NCI-H82 treated with DMSO at 0.1 percent for 48 hours (cell line): Measurements from ENCODE around the gene RASSF5.
A peak's percentile ranks its signal among the peaks of the same experiment; 100 is the strongest.
"Not testable (repeated sequence)": the region's sequence is repeated elsewhere in the genome, so short reads cannot be mapped to it uniquely, and the experiment has no call there.

ENCODE experiments used
- DNase-seq: peaks from one replicate; lab custom pipeline; 2025; ENCODE audit not compliant: unreplicated experiment; lab: John Stamatoyannopoulos, UW

RASSF5 gene

DNA sequence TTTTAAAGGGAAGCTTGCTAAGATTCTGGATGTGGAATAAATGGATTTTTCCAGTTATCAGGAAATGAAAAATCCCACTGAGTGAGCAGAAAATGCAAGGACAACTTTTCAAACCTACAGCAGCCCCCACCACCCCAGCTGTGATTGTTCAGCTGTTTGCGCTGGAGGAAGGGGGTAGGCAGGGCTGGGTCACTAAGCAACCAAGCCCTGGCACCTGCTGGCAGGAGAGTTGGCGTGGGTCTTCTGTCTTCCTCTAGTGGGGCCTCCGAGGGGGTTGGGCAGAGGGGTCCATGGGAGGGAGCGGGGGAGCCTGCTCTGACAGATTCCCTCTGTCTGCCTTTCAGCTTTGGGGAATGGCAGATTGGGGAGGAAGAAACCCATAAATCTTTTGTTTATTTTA lies 59.7 kb downstream of the RASSF5 start:
- no peak for DNase-seq

DNA sequence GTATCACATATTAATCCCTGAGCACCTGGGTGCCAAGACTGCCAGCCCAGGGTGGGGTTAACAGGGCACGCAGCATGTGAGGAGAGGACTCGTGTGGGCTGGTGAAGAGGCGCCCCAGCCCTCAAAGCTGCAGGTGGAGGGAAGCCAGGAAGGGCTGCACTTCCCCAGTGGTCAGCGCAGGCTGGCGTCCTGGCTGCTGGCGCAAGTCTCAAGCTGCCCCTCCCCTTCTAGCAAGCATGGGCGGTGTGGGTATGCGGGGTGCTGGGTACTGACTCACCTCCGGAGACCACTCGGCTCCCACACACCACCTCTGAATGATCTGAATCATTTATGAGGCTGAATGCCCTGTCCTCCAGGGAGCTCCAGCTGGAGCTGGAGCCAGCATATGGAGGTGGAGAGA lies 60.9 kb downstream of the RASSF5 start:
- DNase-seq = no peak

DNA sequence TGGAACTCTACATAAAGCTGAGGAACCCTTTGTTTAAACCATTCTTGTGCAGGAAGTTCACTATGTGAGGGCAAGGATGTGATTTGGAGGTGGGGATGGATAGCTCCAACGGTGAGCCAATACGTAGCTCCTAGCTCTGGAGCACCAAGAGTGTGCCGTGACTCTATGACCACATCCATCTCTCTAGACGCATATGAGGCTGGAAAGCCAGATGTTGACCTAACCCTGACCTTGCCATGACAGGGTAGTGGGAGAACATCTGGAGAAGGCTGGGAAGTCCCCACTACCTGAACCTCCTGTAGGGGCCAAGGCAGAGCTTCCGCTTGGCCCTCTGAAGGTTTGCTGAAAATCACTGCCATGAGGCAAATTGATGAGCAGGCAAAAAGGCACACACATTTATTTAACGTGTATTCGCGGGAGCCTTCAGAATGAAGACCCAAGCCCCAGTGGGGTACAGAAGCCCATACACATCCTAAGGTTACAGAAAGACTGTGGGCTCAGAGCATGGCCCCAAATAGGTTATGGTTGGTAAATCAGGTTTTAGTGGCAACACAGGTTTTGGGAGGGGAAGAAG lies 61.5 kb downstream of the RASSF5 start:
- no peak for DNase-seq

DNA sequence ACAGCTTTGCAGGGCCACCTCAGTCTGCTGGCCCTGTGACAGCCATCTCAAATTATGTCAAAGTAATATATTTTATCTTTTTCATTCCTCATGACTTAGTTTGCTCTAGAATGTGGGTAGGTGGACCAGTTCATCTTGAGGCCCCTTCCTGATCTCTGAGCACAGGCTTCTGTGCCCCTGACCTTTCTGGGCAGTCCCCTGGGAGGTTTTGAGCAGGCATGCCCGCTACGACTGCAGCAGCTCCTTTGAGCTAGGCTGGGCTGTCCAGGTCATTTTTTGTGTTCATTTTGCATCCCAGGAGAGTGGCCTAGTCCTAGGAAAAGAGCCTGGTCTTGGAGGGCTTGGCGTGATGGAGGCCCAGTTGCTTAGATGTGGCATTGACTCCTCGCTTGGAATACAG lies 62.2 kb downstream of the RASSF5 start:
- no peak for DNase-seq

DNA sequence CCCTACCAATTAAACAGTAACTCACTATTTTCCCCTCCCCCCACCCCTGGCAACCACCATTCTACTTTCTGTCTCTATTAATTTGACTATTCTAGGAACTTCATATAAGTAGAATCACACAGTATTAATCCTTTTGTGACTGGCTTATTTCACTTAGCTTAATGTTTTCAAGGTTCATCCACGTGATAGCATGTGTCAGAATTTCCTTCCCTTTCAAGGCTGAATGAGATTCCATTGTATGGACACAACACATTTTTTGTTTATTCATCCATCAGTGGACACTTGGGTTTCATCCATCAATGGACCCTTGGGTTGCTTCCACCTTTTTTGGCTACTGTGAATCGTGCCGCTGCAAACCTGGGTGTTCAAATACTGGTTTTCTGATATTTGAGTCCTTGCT lies 63.2 kb downstream of the RASSF5 start:
- DNase-seq = no peak

DNA sequence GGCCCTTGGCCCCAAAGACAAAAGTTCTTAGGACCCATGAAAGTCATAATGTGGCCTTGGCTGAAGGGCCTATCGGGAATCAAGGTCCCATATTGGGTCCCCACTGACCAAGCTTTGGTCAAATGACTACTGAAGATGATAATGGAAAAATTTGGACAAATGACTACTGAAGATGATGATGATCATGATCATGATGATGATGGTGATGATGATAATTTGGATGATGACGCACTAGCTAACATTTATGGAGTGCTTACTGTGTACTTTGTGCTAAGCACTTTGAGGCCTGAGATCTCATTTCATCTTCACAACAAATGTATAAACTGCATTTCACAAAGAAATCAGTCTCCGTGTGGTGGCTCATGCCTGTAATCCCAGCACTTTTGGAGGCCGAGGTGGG lies 65.5 kb downstream of the RASSF5 start:
- no peak for DNase-seq

DNA sequence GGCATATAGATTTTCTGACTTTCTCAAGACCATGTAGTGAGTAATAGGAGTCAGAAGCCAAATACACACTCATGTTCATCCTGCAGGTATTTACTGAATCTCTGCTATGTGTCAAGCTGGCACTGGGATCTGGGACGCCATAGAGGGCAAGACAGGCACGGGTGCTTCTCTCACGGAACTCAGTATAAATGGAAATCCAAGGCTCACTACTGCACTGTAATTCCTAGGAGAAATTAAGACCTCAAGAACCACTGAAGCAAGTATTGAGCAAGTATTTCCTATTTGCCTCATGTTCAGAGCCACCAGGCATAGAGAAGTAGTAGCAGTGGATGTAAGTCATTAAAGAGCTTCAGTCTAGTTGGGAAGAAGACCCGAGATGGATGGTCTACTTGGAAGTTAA lies 66.0 kb downstream of the RASSF5 start:
- DNase-seq = no peak

DNA sequence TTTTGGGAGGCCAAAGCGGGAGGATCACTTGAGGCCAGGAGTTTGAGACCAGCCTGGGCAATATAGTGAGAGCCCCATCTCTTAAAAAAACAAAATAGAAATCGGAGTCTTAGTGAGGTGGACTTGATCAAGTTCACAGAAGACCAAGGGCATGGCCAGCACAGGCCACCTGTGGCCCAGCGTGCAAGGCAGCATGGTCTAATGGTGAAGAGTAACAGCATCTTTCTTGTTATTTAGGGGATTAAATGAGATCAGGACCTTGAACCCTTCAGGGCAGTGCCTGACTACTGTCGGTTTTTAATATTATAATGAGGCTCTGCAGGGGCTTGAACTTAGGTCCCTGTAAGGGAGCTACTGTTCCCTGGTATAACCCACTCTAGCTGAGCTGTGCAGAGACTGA lies 66.4 kb downstream of the RASSF5 start:
- DNase-seq = no peak

DNA sequence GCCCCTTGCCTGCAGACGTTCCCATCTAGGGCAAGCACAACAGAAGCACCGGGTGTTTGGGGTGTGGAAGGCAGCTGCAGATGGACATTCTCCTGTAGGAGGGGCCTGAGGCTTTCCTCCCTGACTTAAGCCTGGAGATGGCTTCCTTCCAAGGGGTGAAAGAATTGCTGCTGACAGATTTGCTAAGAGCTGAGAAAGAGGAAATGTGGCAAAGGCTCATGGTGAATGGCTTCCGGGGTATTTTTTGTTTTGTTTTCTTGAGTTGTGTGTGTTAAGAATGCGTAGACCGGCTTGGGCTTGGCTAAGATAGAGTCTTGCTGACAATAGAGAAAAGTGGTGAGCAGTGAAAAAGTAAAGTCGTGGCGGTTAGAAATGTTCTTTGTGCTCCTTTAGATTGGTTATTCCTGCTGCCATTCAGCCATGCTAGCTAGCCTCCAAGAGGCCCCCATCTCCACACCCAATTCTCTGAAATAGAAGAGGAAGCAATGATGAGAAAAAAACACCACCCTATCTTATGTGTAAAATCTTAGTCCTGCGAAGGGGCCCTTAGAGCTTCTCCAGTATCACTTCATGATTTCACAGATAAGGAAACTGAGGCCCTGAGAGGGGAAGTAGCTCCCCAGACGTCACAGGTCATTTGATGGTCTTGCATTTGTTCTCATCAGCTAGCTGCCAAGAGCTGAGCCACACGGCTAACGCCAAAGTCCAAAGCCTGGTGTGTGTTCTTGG lies 68.0 kb downstream of the RASSF5 start:
- peak; percentile 43 for DNase-seq

DNA sequence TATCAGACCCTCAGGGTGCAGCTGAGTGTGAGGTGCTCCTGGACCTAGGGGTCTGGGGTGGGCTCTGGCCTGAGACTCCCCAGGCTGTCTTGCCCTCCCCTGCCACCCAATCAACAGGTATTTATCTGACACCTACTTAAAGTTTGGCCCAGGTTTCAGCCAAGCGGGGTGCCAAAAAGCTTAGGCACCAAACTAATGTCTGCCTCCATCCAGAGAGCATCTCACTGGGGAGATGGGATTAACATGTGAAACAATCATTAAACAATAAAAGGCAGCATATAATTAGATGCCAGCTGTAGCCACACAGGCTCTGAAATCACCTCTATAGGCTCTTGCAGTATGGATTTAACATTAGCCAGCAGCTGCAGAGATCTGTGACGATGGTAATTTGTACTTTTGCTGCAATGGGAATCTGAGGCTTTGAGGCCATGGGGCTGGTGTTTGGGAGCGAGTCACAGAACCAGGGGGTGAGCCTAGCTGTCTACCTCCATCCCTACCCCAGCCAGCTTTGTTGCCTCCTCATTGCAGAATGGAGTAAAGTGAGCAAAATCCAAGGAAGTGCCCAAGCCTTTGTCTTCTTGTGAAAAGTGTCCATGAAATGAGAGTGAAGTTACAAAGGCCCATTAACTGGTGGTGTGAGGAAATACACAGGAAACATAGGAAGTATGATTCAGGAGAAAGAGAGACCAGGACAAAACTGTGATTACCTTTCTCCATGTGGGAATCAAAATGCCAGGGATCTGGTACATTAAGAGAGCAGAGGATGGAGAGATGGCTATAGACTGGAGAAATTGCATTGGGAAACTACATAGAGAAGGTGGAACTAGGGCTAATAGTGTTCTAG lies 68.8 kb downstream of the RASSF5 start:
- DNase-seq = no peak

DNA sequence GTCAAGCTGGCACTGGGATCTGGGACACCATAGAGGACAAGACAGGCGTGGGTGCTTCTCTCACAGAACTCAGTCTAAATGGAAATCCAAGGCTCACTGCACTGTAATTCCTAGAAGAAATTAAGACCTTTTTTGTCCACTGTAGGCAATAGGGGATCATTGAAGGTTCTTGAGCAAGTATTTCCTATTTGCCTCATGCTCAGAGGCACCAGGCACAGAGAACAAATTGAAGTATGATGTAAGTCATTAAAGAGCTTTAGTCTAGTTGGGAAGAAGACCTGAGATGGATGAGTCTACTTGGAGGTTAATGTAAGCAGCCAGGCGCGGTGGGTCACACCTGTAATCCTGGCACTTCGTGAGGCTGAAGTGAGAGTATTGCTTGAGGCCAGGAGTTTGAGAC lies 70.3 kb downstream of the RASSF5 start:
- no peak for DNase-seq

DNA sequence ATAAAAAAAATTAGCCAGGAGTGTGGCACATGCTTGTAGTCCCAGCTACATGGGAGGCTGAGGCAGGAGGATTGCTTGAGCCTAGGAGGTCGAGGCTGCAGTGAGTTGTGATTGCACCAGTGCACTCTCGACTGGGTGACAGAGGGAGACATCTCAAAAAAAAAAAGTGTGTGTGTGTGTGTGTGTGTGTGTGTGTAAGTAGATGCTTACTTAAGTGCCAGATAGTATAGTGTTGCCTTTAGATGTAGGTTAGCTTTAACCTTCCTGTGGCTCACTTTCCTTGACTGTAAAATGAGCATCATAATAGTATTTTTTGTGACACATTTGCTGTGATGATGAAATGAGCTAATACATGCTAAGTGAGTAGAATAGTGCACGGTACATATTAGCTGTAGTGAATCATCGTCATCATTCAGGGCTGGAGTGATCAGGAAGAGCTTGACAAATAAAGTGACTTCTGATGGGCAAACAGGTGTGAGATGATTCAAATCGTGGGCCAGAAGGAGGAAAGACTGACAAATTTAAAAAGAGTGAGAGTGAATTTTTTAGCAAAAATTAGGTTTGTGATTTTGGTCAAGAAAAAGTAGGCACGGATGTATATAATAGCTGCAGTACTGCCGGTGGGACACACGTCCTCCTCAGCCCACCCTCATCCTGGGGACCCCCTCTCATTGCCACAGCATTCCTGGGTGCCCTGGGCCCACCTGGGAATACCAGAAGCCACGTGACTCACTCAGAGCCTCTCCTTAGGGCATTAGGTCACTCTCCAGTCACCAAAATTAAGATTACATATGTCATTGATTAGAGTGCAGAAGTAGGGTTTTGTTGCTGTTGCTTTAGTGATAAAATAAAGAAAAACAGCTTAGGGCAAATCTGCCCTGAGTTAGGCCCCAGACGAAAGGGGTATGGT lies 71.0 kb downstream of the RASSF5 start:
- no peak for DNase-seq

DNA sequence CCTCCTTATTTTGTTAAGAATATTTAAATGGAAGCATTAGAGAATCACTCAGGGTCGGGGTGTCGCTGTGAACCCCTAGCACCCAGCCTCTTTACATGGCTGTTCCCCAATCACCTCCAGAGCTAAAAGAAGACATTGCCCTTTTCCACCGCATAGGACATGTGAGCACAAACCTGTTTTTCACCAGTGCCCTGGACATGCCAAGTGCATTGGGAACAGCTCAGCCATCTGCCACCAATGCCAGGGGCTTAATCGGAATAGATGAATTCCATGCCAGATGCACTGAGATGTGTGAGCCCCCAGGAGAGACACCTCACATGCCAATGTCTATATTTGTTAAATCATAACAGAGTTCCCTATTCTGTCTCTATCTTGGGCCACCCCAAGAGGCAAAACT lies 71.6 kb downstream of the RASSF5 start:
- DNase-seq = no peak

DNA sequence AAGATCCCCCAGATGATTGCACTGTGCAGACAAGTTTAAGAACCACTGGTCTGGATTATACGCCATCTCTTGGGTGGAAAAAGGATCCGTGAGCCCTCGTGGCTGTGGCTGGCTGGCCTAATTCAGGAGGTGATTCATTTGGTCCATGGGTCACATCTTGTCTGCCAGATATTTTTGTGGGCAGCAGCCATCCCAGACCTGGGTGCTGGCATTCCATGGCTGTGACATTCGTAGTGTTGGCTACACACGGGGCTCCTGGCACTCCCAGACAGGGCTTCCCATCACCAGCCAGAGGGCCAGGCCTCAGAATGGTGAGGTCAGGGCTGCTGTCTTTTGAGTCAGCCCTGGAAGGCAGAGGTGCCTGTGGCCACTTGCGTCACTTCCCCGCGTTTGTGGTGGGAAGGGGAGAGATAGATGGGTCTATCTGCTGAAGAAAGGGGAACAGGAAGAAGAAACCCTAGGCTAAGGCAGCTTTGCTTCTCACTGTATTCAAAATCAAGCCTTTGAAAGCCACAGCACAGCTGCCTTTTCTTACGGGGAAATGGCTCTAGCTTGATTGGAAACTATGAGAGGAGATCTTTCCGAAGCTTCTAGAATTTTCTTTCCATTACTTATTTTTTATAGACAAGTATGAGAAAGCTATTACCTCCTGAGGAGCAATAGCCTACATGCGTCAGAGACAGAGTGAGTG lies 72.6 kb downstream of the RASSF5 start:
- DNase-seq = no peak

DNA sequence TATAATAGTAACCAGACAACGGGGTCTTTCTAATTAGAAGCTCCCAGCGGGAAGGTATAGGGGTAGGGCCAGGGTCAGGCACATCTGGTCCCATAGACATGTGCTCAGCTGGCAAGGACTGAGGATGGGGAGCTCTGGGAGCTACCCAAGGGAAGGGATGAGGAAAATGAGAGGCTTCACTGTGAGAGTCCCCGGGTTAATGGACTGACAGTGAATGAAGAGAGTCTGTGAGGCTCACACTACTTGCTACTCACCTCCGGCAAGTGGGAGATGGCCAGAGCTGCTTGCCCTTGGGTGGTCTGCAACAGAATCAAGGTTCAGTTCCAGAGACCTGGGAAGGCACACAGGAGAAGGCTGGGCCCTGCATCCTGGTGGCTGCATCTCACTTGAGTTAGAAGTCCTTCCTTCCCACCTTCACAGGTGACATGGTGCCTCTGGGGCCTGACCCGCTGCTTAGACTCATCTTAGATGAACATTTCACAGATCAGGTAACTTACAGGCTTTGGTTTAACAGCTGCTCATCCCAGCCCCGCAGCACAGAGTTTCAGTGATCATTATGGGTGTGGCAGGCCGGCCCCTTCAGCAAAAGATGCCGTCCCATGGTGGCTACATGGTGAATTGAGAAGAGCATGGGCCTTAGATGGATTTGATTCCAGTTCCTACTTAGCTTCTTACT lies 73.2 kb downstream of the RASSF5 start:
- no peak for DNase-seq

DNA sequence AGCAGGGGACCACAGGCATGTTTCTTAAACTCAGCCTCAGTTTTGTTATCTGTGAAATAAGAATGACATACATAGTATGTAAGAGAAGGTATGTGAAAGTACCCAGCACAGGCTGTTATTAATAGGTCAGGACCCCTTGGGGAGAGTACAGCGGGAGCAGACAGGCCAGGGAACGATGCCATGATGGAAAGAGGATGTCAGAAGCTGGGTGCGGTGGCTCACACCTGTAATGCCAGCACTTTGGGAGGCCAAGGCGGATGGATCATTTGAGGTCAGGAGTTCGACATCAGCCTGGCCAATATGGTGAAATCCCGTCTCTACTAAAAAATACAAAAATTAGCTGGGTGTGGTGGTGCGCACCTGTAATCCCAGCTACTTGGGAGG lies 73.8 kb downstream of the RASSF5 start:
- DNase-seq = not testable (repeated sequence)

DNA sequence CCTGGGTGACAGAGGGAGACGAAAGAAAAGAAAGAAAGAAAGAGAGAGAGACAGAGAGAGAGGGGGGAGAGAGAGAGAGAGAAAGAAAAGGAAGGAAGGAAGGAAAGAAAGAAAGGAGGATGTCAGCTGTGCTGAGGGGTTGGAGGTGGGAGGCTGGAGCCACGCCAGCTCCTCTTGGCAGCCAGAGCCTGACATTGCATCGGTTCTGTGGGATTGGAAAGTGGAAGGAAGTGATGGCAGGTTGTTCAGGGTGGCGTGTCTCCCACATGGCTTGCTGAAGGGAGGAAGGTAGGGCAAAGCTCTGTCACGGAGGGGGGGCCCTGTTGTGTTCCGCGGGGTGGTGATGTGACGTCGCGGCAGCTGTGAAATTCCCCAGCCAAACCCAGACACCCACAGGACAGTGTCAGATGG lies 74.2 kb downstream of the RASSF5 start:
- no peak for DNase-seq

DNA sequence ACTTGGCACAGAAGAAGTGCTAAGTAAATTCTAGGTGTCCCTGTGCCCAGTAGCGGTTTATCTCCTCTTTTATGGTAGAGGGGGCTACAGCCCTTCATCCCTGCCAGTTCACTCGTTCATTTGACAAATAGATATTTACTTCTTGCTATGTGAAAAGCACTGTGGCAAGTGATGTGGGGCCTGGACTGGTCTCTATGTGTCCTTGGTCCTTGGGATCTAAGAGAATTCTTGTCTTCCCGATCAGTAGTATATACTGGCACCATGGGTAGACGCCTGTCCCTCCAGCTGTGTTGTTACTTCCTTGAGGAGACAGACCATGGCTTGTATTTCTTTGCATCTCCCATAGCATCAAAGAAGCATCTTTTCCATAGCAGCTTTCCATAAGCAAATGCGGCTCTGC lies 75.2 kb downstream of the RASSF5 start:
- no peak for DNase-seq

DNA sequence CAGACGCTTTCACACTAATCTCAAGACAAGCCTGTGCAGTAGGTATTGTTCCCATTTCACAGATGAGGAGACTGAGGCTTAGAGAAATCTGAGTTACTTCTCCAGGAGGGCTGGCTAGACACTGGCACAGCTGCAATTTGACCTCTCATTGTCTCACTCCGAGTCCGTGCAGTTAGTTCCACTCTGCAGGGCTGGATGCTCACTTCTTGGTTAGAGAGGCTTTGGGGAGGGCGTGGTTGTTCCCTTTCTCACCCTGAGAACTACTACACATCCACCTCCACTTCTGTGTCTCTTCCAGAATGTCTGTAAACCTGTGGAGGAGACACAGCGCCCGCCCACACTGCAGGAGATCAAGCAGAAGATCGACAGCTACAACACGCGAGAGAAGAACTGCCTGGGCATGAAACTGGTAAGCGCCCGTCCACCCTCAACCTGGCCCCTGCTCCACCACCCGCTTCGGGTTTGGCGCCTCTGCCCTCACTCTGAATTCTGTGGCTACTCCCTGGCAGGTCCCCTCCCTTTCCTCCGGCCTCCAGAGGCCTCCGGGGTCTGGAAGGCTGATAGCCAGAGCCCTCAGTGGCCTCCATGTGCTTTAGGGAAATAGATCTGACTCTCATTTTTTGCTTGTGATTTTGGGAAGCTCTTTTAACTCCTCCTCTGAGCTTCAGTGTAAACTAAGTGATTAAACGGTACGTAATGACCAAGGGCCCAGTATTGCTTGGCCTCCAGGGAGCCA lies 75.8 kb downstream of the RASSF5 start:
- no peak for DNase-seq
